Activated gamma-delta T cell treated with Interleukin-2 at 50 U/mL for 16 hours (primary cell): ENCODE measurements around the gene IL5RA.

ENCODE experiments used
- DNase-seq: peaks from one replicate; pipeline ENCODE4 v3.0.0-alpha.2; 2020

IL5RA gene

DNA sequence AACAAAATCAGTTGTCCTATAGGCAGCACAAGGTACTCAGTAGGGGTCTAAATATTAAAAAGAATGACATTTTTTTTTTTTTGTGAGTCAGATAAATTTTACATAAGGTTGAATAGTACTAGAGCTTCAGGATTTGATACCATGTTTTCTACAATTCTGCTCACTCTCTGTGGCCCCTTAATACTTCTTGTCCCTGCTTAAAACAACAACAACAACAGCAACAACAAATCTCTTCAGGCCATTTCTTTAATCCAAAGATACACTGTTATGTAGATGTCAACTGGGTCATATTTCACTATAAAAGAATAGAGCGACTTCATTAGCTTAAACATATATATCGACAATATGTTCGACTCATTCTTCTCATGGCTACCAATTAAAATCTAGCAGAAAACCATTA, 3.0 kb downstream of the IL5RA start:
- DNase-seq, result no peak

DNA sequence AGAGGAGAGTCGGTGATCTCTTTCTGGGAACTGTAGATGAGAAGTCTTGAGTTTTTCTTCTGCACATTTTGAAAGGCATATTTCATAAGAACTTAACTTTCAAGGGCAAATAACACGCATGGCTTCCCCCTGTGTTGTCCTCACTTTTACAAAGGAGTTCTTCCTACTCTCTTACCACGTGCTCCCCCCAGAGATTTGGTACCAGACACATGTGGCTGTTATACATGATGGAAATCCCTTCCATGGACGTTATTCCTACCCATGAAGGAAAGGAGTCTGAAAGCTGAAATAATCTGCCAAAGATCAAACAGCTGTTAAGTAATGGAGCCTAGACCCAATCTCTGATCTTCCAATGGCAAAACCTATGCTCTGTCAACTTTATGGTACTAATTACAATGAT, 4.4 kb downstream of the IL5RA start:
- no peak for DNase-seq

DNA sequence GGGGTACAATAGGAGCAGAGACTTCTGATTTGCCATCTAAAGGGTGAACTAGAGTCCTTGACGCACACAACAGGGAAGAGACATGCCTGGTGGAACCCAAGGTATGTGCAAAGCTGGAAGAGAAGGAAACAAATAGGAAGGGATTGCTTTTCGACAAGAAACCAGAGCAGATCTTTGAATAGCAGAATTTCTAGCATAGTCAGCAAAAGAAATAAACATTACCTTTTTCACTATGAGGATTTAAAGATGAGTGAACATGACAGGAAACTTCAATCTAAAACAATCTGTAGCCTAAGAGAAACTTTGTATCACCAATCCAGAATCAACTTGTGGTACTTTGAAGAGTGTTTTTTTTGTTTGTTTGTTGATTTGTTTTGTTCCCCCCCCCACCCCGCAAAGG, 4.9 kb downstream of the IL5RA start:
- DNase-seq, result no peak

DNA sequence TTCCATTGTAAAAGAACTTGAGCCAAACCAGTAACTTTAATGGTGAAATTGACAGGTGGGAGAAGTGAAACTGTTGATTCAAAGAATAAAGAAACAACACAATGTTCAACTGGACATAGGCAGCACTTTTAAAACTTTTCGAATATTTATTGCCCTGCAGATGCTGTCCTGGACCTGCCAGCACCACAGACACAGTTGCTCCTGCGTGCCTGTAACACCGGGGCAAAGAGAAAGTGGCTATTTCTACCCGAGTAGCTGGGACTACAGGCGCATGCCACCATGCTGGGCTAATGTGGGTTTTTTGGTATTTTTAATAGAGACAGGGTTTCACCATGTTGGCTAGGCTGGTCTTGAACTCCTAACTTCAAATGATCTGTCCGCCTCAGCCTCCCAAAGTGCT, 7.4 kb downstream of the IL5RA start:
- no peak for DNase-seq

DNA sequence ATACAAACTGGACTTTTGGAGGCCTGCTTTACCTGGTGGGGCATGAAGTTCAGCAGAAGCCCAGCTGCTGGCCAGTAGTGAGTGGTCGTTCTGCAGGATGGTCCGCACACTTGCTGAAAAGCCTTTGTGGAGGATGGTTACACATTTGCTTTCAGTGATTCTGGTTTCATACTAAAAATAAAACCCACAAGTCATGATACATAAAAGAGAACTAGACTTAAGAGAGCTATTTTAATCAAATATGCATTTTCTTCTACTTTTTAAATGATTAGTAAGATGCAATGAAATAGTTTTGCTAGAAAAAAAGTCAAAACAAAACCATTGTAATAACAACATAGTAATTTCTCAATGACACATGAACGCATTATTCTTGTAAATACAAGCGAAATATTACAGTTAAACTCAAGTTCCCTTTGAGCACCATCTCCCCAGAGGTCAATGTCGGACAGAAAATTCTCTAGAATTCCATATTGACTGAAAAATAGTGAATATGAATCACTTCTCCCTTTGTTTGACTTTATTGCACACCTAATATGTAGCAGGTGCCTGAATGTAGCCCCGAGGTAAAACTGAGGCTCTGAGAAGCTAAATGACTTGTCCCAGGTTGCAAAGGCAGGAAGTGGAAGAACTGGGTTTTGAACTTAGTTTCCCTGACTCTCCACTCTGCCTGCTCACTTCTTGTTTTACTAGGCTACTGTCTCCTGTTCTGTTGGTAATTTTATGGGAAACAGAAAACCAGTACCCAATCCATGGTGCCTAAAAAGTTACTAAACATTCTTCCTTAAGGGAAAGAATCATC, 8.3 kb downstream of the IL5RA start:
- DNase-seq, result no peak

DNA sequence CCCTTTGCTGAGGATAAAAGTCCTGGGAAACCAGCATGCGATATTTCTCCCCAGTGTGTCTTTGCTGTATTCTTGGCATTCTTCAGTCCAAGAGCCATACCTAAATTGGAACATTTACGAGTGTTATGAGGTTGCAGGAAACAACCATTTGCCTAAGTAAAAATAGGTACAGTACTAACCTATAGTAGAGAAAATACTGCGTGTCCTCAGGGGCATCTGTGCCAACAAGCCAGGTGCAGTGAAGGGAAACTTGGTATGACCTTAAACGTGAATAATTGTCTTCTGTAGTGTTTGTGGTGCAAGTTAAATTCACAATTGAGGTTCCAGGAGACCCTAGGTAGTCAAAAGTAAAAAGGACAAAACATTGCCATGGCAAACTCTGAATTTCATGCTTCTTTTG, 12.2 kb downstream of the IL5RA start:
- no peak for DNase-seq

DNA sequence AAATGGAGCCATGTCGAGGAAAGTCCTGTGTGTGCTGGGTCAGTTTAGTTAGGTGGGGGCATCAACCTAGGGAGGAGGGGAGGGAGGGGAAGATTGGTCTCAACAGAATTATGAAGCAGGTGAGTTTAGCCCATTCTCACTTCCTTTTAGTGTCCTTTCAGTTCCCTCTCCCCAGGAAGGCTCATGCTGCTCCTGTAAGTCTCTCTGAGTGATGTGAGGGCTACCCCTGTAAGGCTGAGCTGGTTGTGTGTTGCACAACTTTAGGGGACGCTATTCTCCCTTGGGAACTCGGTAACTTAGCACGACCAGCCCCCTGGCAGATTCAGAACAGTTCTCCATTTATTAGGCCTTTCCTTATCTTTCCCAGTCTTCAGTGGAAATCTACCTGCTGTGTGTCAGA, 21.2 kb downstream of the IL5RA start:
- DNase-seq, result no peak

DNA sequence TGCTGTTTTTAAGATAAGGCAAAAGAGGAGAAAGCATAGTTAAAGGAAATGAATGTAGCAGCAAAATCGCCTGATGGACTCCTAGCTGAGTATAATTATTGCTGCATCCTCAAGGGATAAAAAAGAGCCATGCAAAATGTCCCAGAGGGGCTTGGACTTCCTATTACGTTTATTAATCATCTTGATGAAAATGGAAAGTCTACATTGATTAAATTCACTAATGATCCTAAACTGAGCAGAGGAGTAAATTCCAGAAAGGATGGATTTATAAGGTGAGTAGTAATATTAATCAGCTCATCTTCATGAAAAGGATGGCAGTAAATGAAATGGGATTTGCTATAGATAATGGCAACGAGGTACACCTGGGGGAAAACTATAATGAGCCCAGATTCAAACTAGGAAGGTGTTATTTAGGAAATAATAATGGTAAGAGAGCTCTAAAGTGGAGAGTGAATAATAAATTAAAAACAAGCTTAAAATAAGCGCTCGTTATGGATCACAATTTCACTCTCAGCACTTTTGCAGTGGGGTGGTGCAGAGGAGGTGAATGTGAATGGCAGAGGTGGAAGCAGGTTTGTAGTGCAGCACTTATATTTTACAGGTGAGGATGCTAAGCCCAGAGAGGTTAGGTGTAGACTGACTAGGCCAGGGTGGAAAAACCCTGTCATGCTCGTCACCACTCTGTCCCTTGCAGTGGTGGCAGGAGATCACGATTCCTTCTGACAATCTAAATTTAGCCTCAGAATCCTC, 22.3 kb downstream of the IL5RA start:
- DNase-seq, result no peak

DNA sequence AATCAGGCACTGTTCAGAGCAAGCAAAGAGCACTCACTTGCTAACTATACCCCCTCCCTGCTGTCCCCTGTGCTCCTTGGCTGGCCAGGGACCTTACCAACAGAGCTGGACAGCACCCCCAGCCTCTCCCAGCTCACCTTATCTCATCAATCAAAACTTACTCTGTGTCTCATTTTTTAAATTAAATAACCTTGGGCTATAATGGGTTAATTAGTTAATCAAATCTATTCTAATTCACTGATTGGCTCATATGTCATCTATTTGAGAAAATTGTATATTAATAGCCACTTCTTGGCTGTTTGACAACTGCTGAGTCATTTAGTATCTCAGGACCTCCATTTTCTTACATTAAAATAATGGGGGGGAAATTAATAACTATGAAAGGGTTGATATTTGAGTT, 22.9 kb downstream of the IL5RA start:
- no peak for DNase-seq

DNA sequence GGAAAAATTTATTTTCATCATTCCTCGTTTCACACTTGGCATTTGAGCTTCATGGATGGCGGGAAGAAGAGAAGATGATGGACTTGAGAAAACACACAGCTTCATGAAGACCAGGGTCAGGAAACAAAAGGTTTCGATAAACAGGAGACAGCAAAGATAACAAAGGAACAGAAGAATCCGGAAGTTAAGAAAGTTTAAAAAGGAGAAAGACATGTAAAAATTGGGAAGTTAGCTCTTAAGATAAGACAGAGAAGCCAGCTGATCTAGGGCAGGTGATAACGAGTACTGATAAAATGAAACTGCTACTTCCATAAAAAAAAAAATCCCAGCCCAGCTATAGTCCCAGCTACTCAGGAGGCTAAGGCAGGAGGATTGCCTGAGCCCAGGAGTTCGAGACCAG, 23.9 kb downstream of the IL5RA start:
- DNase-seq, result no peak

DNA sequence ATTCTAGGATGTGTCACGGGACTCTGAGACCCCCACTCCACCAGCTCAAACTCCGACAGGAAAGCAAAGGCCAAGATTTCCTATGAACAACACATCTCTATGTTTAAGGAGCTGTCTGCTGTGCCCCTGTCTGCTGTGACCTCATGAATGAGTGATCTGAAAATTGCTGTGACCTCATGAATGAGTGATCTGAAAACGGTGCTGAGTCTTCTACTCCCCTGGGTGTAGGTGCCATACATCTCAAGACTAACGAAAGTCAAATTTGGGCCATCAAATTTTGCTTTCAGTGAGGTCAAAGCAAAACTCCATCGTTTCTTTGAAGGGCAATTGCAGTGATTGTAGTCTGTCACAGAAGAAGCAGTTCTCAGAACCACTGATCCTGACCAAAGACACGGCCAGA, 24.4 kb downstream of the IL5RA start:
- DNase-seq, result no peak

DNA sequence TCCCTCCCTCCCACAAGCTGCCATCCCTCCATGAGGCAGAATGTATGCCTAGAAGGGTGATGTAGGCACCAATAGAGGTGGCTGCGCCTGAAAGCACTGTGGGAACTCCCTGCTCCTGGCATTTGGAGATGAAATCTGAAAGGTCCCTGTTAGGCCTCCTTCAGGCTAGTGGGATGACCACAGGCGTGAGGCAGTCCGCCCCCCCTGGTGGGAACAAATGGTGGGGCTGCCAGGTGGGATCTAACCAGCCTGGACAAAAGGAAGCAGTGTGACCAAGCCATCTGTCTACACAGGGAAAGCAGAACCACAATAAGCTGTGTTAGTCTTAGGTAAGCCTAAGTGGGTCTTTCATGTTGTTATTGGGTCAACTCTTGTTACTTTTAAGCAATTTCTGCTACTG, 25.3 kb downstream of the IL5RA start:
- no peak for DNase-seq

DNA sequence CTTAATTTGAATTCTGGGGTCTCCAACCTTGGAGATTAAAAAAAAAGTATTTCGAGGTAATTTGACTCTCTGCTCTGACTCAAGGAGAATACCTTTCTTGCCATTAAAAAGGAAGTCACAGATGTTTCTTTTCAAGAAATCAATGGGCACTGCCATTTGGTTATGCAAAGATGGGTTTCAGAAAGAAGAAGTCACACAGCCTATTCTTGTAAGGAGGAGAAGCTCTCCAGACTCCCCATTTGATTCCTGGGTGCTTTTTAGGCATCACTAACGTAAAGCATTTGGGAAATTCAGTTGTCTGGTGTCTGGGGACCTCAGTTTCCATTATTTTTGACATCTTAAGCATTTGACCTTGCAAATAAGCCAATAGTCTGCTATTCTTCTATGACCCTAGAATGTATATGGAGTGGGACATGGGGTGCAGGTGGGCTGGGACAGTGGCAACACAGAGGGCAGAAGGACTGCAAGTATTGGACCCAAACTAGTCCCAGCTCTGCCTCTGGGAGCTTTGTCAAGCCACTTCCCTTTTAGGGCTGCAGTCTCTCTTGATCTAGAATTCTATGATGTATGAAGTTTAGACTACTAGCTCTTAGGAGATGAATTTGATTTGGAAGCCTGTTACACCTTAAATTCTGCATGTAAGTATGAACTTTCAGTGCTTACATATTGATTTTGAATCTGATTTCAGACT, 27.8 kb downstream of the IL5RA start:
- DNase-seq, result no peak

DNA sequence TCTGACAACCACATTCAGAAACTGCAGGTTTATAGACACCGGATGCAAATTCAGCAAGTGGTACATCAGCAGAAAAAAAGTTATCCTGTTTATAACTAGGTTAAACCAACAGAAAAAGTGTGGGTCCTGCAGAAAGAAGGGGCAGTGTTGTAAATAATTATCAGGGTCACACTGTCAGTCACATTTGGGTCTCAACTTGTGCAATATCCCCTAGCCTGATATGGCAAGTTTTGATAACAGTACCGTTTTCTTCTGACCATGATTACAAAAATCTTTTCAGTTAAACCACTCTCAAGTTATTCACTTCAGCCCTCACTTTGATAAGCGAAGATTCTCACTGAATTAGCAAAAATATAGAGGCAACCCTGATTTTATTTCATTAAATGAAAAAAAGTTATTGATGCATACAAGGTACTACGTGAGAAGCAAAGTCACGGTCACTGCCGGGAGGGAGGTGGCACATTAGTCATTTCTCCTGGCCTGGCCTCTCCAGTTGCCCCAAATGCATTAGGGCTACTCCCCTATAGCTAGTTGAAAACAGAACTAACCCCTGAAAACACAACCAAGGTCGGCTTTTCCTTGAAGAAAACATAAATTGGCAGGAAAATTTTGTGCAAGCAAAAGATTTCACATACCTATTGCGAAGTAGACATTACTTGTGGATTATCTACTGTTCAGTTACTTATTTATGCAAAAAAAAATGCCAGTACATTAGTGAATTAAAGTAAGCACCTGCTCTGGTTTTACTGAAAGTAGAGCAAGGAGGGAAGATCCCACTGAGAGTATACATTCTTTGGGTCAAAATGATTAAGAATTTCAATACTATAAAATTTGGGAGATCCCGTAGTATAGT, 28.6 kb downstream of the IL5RA start:
- no peak for DNase-seq

DNA sequence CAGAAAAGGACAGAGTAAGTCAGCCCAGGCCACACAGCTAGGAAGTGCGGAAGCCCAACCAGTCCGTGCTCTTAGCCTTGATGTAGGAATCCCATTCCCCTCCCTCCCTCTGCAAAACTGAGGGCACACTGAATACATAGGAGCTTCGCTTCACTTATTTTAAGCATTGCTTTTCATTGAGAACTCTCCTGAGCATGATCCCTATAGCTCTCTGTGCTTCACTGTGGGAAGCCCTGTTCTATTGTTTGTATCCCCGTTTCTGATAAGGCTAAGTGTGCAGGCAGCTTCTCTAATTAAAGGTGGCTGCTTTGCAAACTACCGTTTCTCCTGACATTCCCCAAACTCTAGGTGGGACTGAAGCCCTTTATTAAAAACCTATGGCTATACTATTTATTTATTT, 29.9 kb downstream of the IL5RA start:
- DNase-seq, result no peak

DNA sequence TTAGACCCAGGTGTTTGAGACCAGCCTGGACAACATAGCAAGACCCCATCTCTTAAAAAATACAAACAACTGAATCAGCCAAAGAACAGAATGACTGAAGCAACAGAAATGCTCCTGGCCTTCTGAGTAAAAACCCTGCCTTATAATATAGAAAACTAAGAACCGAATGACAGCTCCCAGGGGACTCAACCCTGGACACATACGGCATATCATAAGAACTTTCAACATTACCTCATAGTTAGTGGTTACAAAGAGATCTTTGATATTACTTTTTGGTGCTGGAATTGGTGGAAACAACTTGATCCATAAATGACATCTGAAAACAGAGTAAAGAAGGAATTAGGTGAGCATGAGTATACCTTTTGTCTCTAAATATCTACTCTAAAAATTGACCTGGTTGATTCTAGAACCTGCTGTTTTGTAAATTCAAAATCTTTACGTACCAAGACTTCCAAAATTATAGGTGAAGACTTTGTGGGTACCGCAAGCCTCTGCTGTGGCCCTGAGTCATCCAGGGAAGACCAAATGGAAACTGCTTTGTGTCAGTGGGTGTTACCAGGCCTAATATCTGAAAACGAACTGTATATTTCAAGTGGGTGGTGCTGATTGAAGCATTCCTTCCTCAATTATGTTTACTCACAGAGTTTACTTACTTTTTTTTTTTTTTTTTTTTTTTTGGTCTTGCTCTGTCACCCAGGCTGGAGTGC, 35.5 kb downstream of the IL5RA start:
- no peak for DNase-seq

DNA sequence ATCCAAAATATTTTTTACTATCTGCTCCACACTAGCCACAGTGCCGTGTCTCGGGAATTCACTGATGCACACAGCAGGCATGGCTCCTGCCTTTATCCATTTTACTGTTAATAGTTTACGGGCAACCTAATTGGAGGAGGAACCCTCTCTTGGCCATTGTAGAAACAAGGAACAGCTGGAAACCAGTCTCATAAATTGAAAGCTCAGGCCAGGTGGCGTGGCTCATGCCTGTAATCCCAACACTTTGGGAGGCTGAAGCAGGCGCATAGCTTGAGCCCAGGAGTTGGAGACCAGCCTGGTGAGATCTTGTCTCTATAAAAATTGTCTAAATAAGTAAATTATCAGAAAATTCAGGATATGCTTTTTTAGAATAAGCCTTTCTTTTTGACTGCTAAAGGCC, 39.0 kb downstream of the IL5RA start:
- no peak for DNase-seq

DNA sequence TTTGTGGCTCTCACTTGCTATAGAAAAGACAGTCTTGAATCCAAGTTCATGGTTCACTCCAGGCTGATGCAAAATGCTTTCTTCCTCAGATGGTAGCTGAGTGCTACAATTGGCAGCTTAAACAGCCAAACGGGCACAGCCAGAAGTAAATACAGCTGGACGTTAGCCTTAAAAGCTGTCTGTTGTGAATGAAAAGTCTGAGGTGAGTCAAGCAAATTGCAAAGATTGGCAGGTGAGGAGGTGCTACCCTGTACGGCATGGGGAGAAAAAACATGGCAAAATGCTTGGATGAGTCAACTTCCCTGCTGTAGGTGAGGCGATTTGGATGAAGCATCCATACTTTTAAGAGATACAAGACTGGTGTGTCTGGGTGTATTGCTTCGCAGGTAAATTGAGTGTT, 40.5 kb downstream of the IL5RA start:
- no peak for DNase-seq

DNA sequence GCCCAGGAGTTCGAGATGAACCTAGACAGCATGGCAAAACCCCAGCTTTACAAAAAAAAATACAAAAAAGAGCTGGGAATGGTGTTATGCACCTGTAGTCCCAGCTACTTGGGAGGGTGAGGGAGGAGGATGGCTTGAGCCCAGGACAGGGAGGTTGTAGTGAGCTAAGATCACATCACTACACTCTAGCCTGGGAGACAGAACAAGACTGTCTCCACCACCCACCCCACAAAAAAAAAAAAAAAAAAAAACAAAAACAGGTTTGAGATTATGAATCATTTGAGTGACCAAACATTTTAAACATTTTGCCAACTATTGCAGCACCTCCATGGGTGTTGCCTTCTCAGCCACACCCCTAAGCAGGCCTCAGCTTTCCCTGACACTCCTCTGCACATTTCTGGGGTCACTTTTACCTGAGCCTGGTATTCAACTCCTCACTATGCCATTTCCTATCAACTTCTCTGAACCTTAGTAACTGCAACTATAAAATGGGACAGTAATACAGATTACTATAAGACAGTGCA, 41.8 kb downstream of the IL5RA start:
- no peak for DNase-seq

DNA sequence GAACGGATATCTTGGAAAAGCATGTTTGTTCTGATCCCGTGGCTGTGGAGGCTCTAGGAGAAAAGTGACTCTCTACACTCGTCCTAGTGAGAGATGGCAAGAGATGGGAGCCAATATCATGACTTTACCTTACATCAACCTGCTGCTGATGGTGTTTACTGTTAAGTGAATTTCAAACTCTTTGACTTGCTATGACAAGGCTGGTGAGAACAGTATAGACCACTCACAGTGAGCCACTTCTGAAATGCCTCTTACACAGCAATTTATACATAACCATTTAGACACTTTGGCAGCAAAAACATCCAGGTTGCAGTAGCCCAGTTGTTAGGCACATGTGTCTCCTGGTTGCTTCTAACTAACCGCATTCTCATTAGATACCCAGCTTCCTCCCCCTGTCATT, 43.3 kb downstream of the IL5RA start:
- no peak for DNase-seq

DNA sequence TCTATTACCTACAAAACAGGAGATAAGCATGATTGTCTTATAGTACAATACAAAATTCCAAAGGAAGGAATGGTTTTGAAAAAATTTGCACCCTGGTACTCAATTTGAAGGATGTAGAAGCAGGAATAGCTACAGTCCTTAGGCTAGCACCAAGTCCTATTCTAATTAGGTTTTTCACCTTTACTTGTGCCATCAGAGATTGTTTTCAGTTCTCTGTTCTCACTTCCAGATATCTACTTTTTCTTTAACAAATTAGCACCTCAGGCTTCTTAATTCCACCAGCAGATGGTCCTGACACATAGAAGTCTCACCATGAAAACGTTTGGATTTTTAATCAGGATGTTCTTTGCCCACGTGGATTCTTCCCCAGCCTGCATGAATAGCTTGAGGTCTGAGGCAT, 43.8 kb downstream of the IL5RA start:
- no peak for DNase-seq

DNA sequence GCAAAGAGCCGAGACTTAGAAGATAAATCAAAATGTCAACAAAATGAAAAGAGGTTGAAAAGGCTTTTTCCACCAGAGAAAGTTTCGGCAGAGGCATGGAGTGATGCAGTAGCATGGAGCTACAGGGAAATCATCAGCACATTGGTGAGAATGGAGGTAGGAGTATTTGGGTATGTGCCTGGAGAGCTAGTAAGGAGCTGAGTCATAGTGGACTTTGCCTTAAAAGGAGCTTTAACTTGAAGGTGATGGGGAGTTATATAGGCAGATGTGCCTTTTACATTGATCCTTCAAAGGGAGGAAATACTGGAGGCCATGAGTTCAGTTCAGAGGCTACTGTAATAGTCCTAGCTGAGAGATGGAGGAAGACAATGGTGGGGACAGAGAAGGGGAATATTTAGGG, 44.3 kb downstream of the IL5RA start:
- no peak for DNase-seq
